ENCODE measurements around the gene MYRIP. TPM values are rescaled to one million over a fixed set of nuclear protein-coding genes. Genes with fewer than 3 reads are reported as not detected.

MYRIP gene
- total and polyA plus RNA-seq, 10 of the 15 experiments (the other 5 are each of a cell fraction or from before 2014, with no cell fraction given) = 0.03 to 0.08 (median 0.04) TPM; not detected in 6

DNA sequence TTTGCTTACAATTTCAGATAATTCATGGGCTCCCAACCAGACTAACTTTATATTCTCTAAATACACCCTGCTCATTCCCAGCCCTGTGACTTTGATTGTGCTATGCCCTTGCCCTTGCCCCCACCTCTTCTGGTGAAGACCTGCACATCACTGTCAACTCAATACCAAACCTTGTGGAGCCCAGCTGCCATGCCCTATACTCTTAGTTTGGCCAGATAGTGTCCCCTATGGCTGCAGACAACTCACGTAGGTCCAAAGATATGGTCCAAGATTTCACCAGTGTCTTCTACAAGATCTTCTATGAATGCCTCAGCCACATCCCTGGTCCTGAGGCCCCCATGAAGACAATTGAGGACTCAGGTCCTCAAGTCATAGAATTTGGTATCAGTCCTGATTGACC is 381.8 kb downstream of the MYRIP start:
- ChIA-PET SMC1A (ENCODE audit: uncharacterized antibody, unreplicated experiment) (interaction anchor here (0.6 to 3.4 kb wide), 22 partner anchors 11 to 1030 kb away, joined by 3 to 52 read pairs (median 3); partner anchors contain the start of gene EIF1B), POLR2A (interaction anchor here (0.9 kb wide), 1 partner anchor 117 kb away, joined by 3 read pairs; no protein-coding TSS in a partner anchor)

More for the DNA sequence above, 381.8 kb downstream of the MYRIP start:
- no peak for TF ChIP-seq MEF2B (IDR thresholded peaks at IDR 0.05; ENCODE audit: partially characterized antibody, poor library complexity, severe bottlenecking)
- TF ChIP-seq SMC3 (IDR thresholded peaks at IDR 0.05; ENCODE audit: borderline replicate concordance, low read length) = no peak
- no peak for TF ChIP-seq FOXK2 (IDR thresholded peaks at IDR 0.05)
- TF ChIP-seq SMAD5 (IDR thresholded peaks at IDR 0.05; ENCODE audit: low read depth) = no peak
- no peak for TF ChIP-seq EP300 (IDR thresholded peaks at IDR 0.05; ENCODE audit: borderline replicate concordance in 1 of 2, control insufficient read depth in 1 of 2, low read depth in 2 of 2, low read length in 2 of 2)
- no peak for TF ChIP-seq NR2F1 (conservative IDR thresholded peaks at IDR 0.05)
- no peak for TF ChIP-seq DPF2 (IDR thresholded peaks at IDR 0.05)
- TF ChIP-seq ZBED1 (IDR thresholded peaks at IDR 0.05; ENCODE audit: borderline replicate concordance) = no peak
- TF ChIP-seq, protein P1, sequence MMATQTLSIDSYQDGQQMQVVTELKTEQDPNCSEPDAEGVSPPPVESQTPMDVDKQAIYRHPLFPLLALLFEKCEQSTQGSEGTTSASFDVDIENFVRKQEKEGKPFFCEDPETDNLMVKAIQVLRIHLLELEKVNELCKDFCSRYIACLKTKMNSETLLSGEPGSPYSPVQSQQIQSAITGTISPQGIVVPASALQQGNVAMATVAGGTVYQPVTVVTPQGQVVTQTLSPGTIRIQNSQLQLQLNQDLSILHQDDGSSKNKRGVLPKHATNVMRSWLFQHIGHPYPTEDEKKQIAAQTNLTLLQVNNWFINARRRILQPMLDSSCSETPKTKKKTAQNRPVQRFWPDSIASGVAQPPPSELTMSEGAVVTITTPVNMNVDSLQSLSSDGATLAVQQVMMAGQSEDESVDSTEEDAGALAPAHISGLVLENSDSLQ (IDR thresholded peaks at IDR 0.05) = no peak
- TF ChIP-seq BMI1 (IDR thresholded peaks at IDR 0.05; ENCODE audit: borderline replicate concordance) = no peak
- TF ChIP-seq, protein P2, sequence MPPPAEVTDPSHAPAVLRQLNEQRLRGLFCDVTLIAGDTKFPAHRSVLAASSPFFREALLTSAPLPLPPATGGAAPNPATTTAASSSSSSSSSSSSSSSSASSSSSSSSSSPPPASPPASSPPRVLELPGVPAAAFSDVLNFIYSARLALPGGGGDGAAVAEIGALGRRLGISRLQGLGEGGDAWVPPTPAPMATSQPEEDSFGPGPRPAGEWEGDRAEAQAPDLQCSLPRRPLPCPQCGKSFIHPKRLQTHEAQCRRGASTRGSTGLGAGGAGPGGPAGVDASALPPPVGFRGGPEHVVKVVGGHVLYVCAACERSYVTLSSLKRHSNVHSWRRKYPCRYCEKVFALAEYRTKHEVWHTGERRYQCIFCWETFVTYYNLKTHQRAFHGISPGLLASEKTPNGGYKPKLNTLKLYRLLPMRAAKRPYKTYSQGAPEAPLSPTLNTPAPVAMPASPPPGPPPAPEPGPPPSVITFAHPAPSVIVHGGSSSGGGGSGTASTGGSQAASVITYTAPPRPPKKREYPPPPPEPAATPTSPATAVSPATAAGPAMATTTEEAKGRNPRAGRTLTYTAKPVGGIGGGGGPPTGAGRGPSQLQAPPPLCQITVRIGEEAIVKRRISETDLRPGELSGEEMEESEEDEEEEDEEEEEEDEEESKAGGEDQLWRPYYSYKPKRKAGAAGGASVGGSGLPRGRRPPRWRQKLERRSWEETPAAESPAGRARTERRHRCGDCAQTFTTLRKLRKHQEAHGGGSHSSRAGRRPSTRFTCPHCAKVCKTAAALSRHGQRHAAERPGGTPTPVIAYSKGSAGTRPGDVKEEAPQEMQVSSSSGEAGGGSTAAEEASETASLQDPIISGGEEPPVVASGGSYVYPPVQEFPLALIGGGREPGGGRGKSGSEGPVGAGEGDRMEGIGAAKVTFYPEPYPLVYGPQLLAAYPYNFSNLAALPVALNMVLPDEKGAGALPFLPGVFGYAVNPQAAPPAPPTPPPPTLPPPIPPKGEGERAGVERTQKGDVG (CRISPR knock-in tag; IDR thresholded peaks at IDR 0.05) = no peak
- TF ChIP-seq, protein P3, sequence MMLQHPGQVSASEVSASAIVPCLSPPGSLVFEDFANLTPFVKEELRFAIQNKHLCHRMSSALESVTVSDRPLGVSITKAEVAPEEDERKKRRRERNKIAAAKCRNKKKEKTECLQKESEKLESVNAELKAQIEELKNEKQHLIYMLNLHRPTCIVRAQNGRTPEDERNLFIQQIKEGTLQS (IDR thresholded peaks at IDR 0.05; ENCODE audit: borderline replicate concordance, extremely low read depth, low read depth, low read length) = no peak
- TF ChIP-seq POLR2A (IDR thresholded peaks at IDR 0.05; ENCODE audit: low read depth, low read length) = no peak
- ChIA-PET CTCF (interaction anchor here (0.5 to 12.0 kb wide), 27 partner anchors 11 to 1692 kb away, joined by 3 to 317 read pairs (median 4); partner anchors contain the start of genes EIF1B and ZNF620), RAD21 (ENCODE audit: unreplicated experiment) (interaction anchor here (0.8 to 5.2 kb wide), 10 partner anchors 9 to 180 kb away, joined by 3 to 65 read pairs (median 6); partner anchors contain the start of gene EIF1B)
- WGBS (ENCODE audit: insufficient coverage, insufficient replicate concordance, low lambda C conversion rate, missing lambda C conversion rate) = 47% methylated on average over 1 of the region's 1 CpG
- DNase-seq (ENCODE audit: low read depth, low spot score) (no peak), ATAC-seq (no peak), FAIRE-seq (no peak)
- Histone ChIP-seq H3K27me3 (replicated peaks in 1 of 2; ENCODE audit: control insufficient read depth in 2 of 2, insufficient read depth in 2 of 2, low read length in 1 of 2) (no peaks in the 10 kb centered on the region), H3K4me2 (ENCODE audit: control insufficient read depth, insufficient read depth) (no peak overlapping the region), H3K79me2 (ENCODE audit: control insufficient read depth, insufficient read depth, low read length) (no peaks in the 10 kb centered on the region), H3K36me3 (ENCODE audit: control insufficient read depth in 2 of 2, insufficient read depth in 2 of 2, low read length in 1 of 2) (no peaks in the 10 kb centered on the region), H2AFZ (ENCODE audit: control insufficient read depth, low read depth, low read length) (no peak overlapping the region), H3K4me1 (ENCODE audit: control insufficient read depth, insufficient read depth, low read length) (peaks cover 22% of the 10 kb centered on the region), H3K9ac (ENCODE audit: control insufficient read depth, insufficient read depth, low read length) (no peak overlapping the region), H4K20me1 (ENCODE audit: control insufficient read depth, insufficient read depth) (no peaks in the 10 kb centered on the region), H3K9me3 (replicated peaks; ENCODE audit: control insufficient read depth, insufficient read depth, low read length) (no peaks in the 10 kb centered on the region), H3K27ac (ENCODE audit: control insufficient read depth, insufficient read depth) (no peak overlapping the region), H3K4me3 (no peak overlapping the region)
- in situ Hi-C loops (cut with MboI) = loop anchor here (5.0 to 25.0 kb wide), 2 partner anchors 126 to 1696 kb away; no protein-coding TSS in a partner anchor
- intact Hi-C loops (cut with micrococcal nuclease; ENCODE audit: unreplicated experiment) = loop anchor here (10.0 kb wide), 1 partner anchor 264 kb away; the partner anchor contains the start of gene RPL14
- no TSS peak for BruUV-seq (replicated peaks)

Measured in GM12878 (cell line).